GM23248 (cell line): Measurements from ENCODE around the gene YTHDF1. TPM values are rescaled to one million over a fixed set of nuclear protein-coding genes. Genes with fewer than 3 reads are reported as not detected.

Experiments used
- DNase-seq: peaks from one replicate; pipeline ENCODE4 v3.0.0-alpha.2; 2015
- H2AFZ ChIP-seq: fragments of 200-600 bp; sonication (generic); 2 replicates; pipeline ENCODE4 v1.6.1; 2016; ENCODE audit warnings: antibody characterized with exemption
- H3F3A ChIP-seq: fragments of 200-600 bp; sonication (generic); 2 replicates; pipeline ENCODE4 v1.6.1; 2016; ENCODE audit warnings: mild to moderate bottlenecking, antibody characterized with exemption, mixed run types; ENCODE audit not compliant: insufficient read depth
- H3K27ac ChIP-seq: fragments of 200-600 bp; sonication (generic); 2 replicates; pipeline ENCODE4 v1.5.1; 2016; ENCODE audit warnings: mild to moderate bottlenecking
- H3K27me3 ChIP-seq: fragments of 200-600 bp; sonication (generic); replicated peaks from 2 replicates; pipeline ENCODE4 v1.6.1; 2016; ENCODE audit warnings: mild to moderate bottlenecking; ENCODE audit not compliant: insufficient read depth
- H3K36me3 ChIP-seq: fragments of 200-600 bp; sonication (generic); 2 replicates; pipeline ENCODE4 v1.6.1; 2016; ENCODE audit warnings: low read depth, mild to moderate bottlenecking
- H3K4me1 ChIP-seq: fragments of 200-600 bp; sonication (generic); 2 replicates; pipeline ENCODE4 v1.6.1; 2016; ENCODE audit warnings: mild to moderate bottlenecking; ENCODE audit not compliant: insufficient read depth
- H3K4me2 ChIP-seq: fragments of 200-600 bp; sonication (generic); one replicate; pipeline ENCODE4 v1.6.1; 2016; ENCODE audit warnings: mild to moderate bottlenecking; ENCODE audit not compliant: unreplicated experiment
- H3K4me3 ChIP-seq: fragments of 200-600 bp; sonication (generic); 2 replicates; pipeline ENCODE4 v1.5.1; 2016; ENCODE audit warnings: mild to moderate bottlenecking
- H3K79me2 ChIP-seq: fragments of 200-600 bp; sonication (generic); 2 replicates; pipeline ENCODE4 v1.6.1; 2016; ENCODE audit warnings: mild to moderate bottlenecking; ENCODE audit not compliant: insufficient read depth
- H3K9ac ChIP-seq: fragments of 200-600 bp; sonication (generic); 2 replicates; pipeline ENCODE4 v1.6.1; 2016; ENCODE audit warnings: mild to moderate bottlenecking
- H3K9me2 ChIP-seq: fragments of 200-600 bp; sonication (generic); 2 replicates; pipeline ENCODE4 v1.6.1; 2016; ENCODE audit warnings: mixed run types, mild to moderate bottlenecking, moderate library complexity; ENCODE audit not compliant: insufficient read depth
- H3K9me3 ChIP-seq: fragments of 200-600 bp; sonication (generic); one replicate; pipeline ENCODE4 v1.6.1; 2017; ENCODE audit warnings: low read depth
- H4K20me1 ChIP-seq: fragments of 200-600 bp; sonication (generic); 2 replicates; pipeline ENCODE4 v1.6.0; 2016; ENCODE audit not compliant: insufficient read depth
- EZH2 ChIP-seq: fragments of 200-600 bp; sonication (generic); IDR thresholded peaks from 2 replicates; pipeline ENCODE4 v1.6.1; 2018; ENCODE audit warnings: antibody characterized with exemption, mild to moderate bottlenecking; ENCODE audit not compliant: insufficient read depth, poor library complexity, severe bottlenecking
- EZH2phosphoT487 ChIP-seq: fragments of 200-600 bp; sonication (generic); IDR thresholded peaks from 2 replicates; pipeline ENCODE4 v1.6.1; 2018; ENCODE audit warnings: antibody characterized with exemption, moderate library complexity, mild to moderate bottlenecking, low read depth; ENCODE audit not compliant: insufficient read depth
- WGBS, 2 experiments: methylation state at CpG; one replicate each; pipeline ENCODE4 v1.1.6; 2015 to 2017; ENCODE audit warnings: low lambda C conversion rate in 2 of 2, low coverage in 1 of 2; ENCODE audit errors: missing lambda C conversion rate in 2 of 2; 5-methylcytosine and 5-hydroxymethylcytosine counted together
- in situ Hi-C: fragments of 300-500 bp; cut with MboI; formaldehyde crosslinking; loops from 2 replicates; pipeline ENCODE4 v1.15.0; 2020
- microRNA counts: library from miRNA; unstranded; fragments of <30 nt; microRNA quantifications from one replicate; lab custom pipeline; 2016
- microRNA-seq: library from miRNA; unstranded; fragments of <30 nt; microRNA quantifications from one replicate; pipeline ENCODE4, GENCODE V29; 2016; ENCODE audit warnings: borderline number of aligned reads
- polyA plus RNA-seq: library from polyadenylated mRNA; unstranded; fragments of >200 nt; fragmentation: Nextera tagmentation; extraction: Ambion mirVana; gene quantifications from 2 replicates; pipeline ENCODE4 v1.2.1, GENCODE V29; 2016
- small RNA-seq: library from RNA; depleted of rRNA; stranded (forward); fragments of <200 nt; gene quantifications from one replicate; pipeline ENCODE3, GENCODE V24; 2014; ENCODE audit warnings: low read depth, low replicate concordance
- total RNA-seq: library from RNA; depleted of rRNA; stranded (reverse); fragments of >200 nt; shearing (Covaris generic); gene quantifications from 2 replicates; pipeline ENCODE4 v1.2.3, GENCODE V29; 2014; rRNA removed

Gene YTHDF1
- total and polyA plus RNA-seq, 2 experiments from 2014 or later: 16.7 to 20.4 TPM

DNA sequence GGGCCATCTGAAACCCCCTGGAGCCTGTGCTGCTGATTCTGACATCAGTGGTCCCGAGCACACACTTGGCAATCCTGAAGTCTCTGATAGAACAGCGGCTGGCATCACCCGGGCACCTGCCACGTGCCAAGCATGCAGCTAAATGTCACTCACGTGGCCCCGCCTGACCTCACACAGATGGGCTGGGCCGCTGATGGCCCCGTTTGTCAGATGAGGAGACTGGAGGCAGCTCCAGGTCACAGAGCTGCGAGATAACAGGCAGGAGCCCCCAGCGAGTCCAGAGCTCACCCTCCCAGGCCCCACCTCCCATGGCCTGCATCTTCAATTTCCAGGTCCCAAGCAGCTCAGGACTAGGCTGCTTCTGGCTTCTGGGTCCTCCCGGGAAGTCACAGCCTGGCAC, 67.2 kb downstream of the YTHDF1 start:
- no peaks in the 10 kb centered on the region for H3K9me3 ChIP-seq
- H4K20me1 ChIP-seq: no peaks in the 10 kb centered on the region
- H3K4me3 ChIP-seq: no peak overlapping the region
- in situ Hi-C loops: no loop called here
- H3K36me3 ChIP-seq: no peaks in the 10 kb centered on the region
- no peaks in the 10 kb centered on the region for H3K4me1 ChIP-seq
- H3F3A ChIP-seq: no peaks in the 10 kb centered on the region
- 47 to 68% methylated on average over 9 to 11 of the region's 11 CpGs for WGBS, 2 experiments
- TF ChIP-seq EZH2phosphoT487 (no peak), EZH2 (no peak)
- H3K4me2 ChIP-seq: no peak overlapping the region
- no peak for DNase-seq
- no peak overlapping the region for H3K9ac ChIP-seq
- H3K9me2 ChIP-seq: no peaks in the 10 kb centered on the region
- no peak overlapping the region for H2AFZ ChIP-seq
- H3K79me2 ChIP-seq: no peaks in the 10 kb centered on the region
- H3K27me3 ChIP-seq: peaks cover 29% of the 10 kb centered on the region
- no peak overlapping the region for H3K27ac ChIP-seq

DNA sequence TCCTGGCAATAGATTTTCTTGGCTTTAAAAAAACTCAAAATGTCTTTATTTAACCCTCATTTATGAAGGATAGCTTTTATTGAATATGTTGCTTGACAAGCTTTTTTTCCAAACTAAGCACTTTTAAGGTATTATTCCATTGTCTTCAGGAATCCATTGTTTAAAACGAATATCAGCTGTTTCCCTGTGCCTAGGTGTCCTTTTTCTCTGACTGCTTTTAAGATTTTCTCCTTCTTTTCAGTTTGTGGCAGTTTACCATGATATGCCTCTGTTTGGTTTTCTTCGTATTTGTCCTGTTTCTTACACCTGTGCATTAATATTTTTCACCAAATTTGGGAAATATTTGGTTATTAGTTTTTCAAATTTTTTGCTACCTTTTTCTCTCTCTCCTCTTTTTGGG, 68.4 kb downstream of the YTHDF1 start:
- no peaks in the 10 kb centered on the region for H4K20me1 ChIP-seq
- H3K79me2 ChIP-seq: no peaks in the 10 kb centered on the region
- 7 to 12% methylated on average over 2 of the region's 2 CpGs for WGBS, 2 experiments
- no peak overlapping the region for H2AFZ ChIP-seq
- in situ Hi-C loops: no loop called here
- H3K4me1 ChIP-seq: no peaks in the 10 kb centered on the region
- no peak overlapping the region for H3K4me2 ChIP-seq
- peaks cover 25% of the 10 kb centered on the region for H3K27me3 ChIP-seq
- no peaks in the 10 kb centered on the region for H3K36me3 ChIP-seq
- no peak overlapping the region for H3K27ac ChIP-seq
- no peaks in the 10 kb centered on the region for H3K9me3 ChIP-seq
- no peaks in the 10 kb centered on the region for H3K9me2 ChIP-seq
- H3K9ac ChIP-seq: no peak overlapping the region
- no peak for TF ChIP-seq EZH2
- no peak for TF ChIP-seq EZH2phosphoT487
- no peaks in the 10 kb centered on the region for H3F3A ChIP-seq
- no peak for DNase-seq
- H3K4me3 ChIP-seq: no peak overlapping the region

MicroRNA genes within 50 kb of the gene (microRNA counts, 767-probe panel; counts per million panel counts)
- microRNA hsa-miR-124-3p (lab: Ali Mortazavi, UCI): 447 counts per million, percentile 86 among the panel's probes with 10 or more counts
- 447 counts per million, percentile 86 among the panel's probes with 10 or more counts for microRNA hsa-miR-3196 (lab: Ali Mortazavi, UCI)

Small RNAs within 50 kb of the gene (microRNA-seq; reads per million reads assigned to microRNA genes)
- not detected for gene MIR124-3
- not detected for gene MIR3196

Small RNAs within 50 kb of the gene (small RNA-seq; reads per million reads assigned to genes)
- not detected for gene MIR124-3
- gene MIR3196: not detected

Other genes starting within 250 kb of the YTHDF1 start
- gene BHLHE23, start 209.2 kb downstream of the YTHDF1 start, total RNA-seq: not detected in 2 replicates
- not detected in 2 replicates for gene BHLHE23, start 209.2 kb downstream of the YTHDF1 start, polyA plus RNA-seq
- not detected in 2 replicates for gene BIRC7, start 19.8 kb upstream of the YTHDF1 start, total RNA-seq
- not detected in 2 replicates for gene BIRC7, start 19.8 kb upstream of the YTHDF1 start, polyA plus RNA-seq
- not detected in 2 replicates for gene NKAIN4, start 38.3 kb upstream of the YTHDF1 start, total RNA-seq
- gene NKAIN4, start 38.3 kb upstream of the YTHDF1 start, polyA plus RNA-seq: not detected in 2 replicates
- gene ARFGAP1, start 56.7 kb upstream of the YTHDF1 start, total RNA-seq: 88.5 and 105 TPM in 2 replicates
- 59.9 and 69.0 TPM in 2 replicates for gene ARFGAP1, start 56.7 kb upstream of the YTHDF1 start, polyA plus RNA-seq
- not detected in 2 replicates for gene COL20A1, start 77.1 kb upstream of the YTHDF1 start, total RNA-seq
- gene COL20A1, start 77.1 kb upstream of the YTHDF1 start, polyA plus RNA-seq: not detected in 2 replicates
- gene CHRNA4, start 145.2 kb upstream of the YTHDF1 start, total RNA-seq: not detected in 2 replicates
- not detected in 2 replicates for gene CHRNA4, start 145.2 kb upstream of the YTHDF1 start, polyA plus RNA-seq